DOHH2 (cell line): ENCODE results near the gene NFX1.

Experiments
- EZH2phosphoT487 ChIP-seq: fragments of 200-600 bp; sonication (generic); IDR thresholded peaks from 2 replicates; pipeline ENCODE4 v1.6.1; 2017; ENCODE audit warnings: borderline replicate concordance, mild to moderate bottlenecking, antibody characterized with exemption, low read length, moderate library complexity, mixed read lengths
- TF ChIP-seq, protein P1 (sequence below): fragments of 200-600 bp; sonication (generic); IDR thresholded peaks from one replicate; pipeline ENCODE4 v1.5.1; 2014; ENCODE audit warnings: antibody characterized with exemption, mild to moderate bottlenecking, low read depth, low read length; ENCODE audit not compliant: poor library complexity, severe bottlenecking

DNA sequence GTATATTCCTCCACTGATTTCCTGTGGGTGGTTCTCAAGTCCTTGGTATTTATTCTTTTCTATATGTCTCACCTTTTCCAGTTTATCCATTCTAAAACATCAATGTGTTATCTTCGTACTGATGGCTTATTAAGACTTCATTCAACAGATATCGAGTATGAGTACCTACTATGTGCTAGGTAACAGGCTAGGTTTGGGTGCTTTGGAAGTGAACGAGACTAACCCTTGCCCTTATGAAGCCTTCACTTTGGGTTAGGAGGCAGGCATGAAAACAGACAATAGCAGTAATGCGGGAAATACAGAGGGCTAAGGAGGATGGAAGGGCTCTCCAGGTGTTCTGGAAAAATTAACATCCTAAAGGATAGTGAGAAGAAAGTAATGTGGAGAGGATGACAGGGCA is 58.7 kb downstream of the NFX1 start:
- TF ChIP-seq, protein P1, sequence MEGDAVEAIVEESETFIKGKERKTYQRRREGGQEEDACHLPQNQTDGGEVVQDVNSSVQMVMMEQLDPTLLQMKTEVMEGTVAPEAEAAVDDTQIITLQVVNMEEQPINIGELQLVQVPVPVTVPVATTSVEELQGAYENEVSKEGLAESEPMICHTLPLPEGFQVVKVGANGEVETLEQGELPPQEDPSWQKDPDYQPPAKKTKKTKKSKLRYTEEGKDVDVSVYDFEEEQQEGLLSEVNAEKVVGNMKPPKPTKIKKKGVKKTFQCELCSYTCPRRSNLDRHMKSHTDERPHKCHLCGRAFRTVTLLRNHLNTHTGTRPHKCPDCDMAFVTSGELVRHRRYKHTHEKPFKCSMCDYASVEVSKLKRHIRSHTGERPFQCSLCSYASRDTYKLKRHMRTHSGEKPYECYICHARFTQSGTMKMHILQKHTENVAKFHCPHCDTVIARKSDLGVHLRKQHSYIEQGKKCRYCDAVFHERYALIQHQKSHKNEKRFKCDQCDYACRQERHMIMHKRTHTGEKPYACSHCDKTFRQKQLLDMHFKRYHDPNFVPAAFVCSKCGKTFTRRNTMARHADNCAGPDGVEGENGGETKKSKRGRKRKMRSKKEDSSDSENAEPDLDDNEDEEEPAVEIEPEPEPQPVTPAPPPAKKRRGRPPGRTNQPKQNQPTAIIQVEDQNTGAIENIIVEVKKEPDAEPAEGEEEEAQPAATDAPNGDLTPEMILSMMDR: no peak
- TF ChIP-seq EZH2phosphoT487: no peak
